ENCODE measurements around the gene CDH13.

Gene CDH13

DNA sequence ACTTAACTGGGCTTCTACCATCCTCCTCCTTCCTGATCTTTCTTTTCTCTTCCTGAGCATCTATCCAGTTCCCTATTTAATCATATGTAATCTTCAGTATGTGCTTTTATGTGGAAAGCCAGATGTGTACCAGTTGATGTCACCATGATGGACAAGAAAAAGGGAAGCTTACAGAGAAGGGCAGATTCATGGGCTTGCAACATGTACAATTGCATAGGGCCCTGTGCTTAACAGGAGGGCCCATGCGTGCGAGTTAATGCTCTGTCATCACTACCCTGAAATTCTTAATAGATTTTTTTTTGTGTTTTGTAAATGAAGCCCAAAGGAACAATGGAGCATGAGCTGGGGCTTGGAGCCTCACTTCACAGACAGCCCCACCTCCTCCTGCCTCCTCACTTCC is 124.3 kb downstream of the CDH13 start:
- DNase-seq: no peak

DNA sequence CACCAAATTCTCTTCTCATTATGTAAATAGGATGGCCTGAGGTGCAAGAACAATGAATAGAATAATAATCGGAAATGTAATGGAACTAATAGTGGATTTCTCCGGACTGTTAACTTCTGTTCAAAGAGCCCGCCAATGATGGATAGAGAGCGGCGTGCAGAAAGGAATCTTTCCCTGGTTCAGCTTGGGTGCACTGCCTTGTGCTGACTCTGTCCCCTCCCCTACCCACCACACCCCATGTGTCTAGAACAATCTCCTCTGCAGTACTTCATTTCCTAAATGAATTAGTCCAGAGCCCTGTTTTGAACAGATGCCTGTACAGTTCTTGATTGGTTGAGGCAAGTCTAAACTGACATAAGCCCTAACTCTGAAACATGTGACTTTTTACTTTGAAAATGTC is 125.4 kb downstream of the CDH13 start:
- no peak for DNase-seq

DNA sequence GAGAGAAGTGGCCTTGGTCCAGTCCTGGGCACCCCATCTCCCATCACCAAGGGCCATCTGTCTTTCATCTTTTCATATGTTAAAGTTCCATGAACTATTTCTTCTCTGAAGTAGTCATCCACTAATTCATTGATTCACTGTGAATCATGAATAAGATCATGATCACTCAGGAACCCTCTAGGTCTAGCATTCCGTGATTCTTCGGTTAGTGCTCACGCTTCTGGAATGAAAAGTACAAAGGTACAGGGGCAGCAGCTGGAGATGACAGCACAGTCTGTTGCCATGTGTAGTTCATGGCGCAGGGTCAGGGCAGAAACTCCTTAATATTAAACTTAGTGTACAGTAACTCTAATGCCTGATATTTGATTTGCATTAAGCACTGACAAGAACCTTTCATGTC is 127.1 kb downstream of the CDH13 start:
- DNase-seq: no peak

DNA sequence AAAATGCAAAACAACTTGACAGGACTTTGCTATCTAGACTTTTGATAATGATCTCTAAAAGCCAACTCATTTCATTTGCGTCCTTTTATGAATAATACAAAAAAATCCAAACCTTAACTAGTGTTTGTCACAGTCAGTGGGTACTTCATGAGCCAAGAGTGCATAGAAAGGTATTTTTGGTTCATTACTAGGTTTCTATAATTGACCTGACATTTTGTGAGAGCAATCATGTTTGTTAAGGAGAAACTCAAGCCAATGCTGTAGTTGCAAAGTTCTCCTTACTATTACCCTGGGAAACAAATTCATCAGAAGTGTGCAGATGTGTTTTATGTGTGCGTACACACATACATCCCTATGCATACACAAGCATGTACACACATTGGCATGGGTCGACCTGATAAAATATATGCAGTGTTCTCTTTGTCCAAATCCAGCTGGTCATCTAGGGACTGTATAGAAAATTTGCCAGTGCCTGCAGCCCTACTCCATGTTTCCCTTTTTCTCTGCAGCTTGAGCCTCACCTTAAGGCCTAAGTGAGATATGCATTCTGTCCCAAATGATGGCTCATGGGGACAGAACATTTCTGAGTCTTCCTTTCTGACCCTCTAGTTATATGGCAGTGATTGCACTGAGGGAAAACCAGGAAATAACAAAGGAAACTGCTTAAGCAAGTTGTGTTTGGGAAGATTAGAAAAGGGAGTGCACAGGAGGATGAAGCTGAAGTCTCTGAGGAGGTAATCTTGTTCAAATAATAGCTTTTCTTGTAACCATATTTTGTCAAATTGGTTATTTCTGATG is 128.1 kb downstream of the CDH13 start:
- no peak for DNase-seq

DNA sequence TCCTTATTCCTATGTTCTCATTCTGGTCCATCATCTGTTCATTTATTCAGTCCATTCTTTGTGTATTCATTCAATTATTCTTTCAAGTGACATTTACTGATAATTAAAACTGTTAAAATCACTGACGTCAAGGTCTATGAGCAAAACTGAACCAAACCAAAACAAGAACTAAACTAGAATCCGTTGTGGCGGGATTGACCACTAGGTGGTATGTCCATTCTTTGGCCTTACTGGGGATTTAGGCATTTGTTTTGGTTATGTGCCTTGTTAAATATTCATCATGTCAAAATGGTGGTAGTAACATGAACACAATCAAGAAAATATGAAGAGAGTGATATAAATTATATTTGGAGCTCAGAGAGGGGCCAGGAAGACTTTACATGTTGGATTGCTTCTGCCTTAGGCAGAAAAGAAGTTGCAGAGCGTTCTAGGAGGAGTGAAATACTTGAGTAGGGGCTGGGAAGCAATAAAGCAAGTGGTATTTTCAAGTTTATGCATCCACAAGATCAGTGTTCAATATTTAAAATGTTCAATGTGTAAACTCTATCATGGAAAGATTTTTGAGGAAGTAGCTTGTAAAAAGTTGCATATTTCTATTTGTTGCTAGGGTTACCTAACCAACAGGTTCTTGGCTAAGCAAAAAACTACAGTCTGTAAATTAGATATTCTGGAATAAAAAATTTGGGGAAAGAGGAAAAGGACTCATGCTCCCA is 129.0 kb downstream of the CDH13 start:
- DNase-seq: no peak

DNA sequence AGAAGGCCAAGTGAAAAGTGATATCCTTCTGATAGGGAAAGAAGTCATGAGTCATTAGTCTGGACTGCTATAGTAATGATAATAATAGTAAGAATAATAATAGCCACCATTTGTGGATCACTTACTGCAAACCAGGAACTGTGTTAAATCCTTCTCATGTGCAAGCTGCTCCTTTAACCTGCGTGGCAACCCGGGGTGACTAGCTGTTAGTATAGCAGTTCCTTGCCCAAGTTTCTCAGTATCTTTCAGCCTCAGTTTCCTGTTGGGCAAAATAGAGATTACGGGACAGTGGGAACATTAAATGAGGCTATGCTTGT is 129.5 kb downstream of the CDH13 start:
- no peak for DNase-seq

DNA sequence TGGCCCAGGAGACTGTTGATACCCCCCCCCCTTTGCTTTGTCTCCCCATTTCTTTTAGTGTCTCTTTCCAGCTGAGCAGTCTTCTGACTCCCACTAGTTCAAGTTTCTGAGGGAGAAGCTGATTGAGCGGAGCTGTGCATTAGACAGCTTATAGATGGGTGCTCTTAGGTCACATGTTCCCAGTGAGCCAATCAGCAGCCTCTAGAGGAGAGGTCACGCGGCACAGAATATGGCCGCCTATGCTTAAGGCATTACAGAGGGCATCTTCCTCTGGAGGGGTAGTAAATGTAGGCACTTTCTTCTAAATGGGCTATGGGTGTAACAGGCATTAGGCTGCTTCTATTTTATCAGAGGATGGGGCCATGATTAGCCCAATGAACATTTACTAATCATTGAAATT is 131.6 kb downstream of the CDH13 start:
- no peak for DNase-seq

DNA sequence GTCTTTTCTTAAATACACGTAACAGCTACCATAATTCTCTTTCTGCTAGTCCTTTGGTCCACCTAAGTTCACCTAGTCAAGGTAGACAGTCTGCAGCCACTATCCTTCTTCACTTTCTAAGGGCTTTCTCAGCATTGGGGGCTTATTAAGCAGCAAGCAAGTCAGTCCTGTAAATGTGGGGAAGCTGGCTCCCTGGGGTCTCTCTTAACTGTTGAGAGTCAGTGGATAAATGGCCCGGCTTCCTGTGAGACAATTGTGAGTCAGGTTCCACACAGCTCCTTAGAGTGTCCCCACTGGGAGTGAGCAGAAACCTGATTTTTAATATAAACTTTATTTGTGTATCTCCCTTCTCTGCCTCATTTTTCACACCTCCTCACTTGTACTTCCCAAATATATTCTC is 132.1 kb downstream of the CDH13 start:
- no peak for DNase-seq

DNA sequence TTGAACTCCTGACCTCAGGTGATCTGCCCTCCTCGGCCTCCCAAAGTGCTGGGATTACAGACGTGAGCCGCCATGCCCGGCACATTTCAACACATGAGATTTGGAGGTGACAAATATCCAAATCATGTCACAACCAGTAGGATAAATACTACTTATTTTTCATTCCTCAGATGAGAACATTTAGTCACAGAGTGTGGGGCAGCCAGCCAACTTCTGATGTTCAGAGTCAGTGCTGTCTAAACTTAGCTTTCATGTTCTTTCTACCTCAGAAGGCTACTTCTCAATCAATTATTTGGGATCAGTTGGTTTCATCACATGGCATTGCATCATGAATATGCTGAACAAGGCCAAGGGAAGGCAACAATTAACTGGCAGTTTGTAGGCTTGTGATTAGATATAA is 134.5 kb downstream of the CDH13 start:
- no peak for DNase-seq

DNA sequence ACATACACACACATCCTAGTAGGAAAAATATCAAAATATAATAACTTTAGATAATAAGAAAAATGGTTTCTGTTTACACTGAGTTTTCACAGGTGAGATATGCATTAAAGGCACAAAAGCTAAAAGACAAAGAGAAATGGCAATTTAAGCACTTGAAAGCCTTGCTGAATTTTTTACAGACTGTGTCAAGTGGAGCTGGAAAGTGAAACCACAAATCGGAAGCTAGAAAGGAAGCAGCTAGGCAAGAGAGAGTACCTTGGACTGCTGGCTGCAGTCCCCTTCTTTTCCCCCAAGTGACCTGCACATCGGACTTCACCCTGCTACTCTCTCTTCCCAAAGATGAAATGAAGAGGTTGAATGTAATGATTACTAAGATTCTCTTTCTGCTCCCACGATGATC is 135.1 kb downstream of the CDH13 start:
- no peak for DNase-seq

DNA sequence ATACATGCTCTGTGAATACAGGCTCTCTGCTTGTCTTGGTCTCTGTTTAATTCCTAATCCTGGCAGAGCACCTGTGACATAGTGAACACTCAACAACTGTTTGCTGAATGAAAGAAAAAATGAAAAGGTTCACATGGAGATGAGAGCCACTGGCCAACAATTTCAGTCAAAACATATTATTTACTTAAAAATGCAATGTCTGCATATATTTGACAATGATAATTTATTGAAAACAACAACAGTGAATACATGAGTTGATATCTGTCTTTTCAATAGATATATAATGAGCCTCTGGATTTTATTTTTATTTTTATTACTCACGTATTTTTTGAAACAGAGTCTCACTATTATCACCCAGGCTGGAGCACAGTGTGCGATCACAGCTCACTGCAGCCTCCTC is 136.6 kb downstream of the CDH13 start:
- no peak for DNase-seq

DNA sequence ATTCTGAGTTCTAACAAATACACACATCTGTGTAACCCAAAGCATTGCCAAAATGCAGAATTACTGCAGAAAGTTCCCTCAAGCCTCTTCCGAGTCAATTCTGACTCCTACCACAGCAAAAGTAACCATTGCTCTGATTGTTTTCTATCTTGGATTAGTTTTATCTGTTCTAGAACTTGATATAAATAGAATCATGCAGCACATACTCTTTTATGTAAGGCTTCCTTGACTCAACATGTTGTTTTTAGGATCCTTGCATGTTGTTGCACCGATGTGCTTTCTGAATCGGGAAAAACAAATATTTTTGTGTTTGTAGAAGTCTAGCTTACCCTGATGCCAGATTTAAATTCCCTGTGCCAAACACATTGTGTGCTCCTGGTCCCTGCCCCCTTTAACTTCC is 140.4 kb downstream of the CDH13 start:
- DNase-seq: no peak

DNA sequence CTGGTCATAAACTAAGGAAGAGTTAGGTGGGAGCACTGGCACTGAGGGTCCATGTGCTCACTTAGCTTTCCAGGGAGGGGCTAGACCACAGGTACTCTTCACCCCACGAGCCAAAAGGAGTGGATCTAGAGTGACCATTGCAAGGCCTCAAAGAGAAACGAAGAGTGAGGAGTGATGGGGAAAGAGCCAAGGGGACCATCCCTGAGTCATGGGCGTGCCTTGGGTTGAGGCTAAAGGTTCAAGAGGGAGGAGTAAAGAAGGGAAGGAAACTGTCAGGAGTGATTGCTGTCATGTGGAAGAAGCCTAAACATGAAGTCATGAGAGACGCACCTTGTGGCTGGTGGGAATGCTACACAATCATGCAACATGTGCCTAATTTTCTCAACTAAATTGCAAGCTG is 141.0 kb downstream of the CDH13 start:
- no peak for DNase-seq

DNA sequence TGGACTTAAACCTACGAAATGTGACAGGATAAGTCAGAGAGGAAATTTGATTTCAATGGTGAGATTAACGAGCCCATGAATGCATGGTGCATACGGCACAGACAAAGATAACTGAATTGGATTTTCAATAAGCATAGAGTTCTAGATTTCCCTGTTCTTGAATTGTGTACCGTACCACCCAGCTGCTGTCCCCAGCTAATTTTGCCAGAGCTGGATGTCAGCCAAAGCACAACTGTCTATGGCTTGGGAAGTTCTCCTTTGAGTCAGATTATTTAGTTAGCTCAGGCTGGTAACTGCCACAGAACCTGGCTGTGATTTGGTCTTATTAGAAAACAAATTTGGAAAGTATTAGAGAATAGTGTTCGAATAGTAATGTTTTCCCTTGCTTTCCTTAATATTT is 143.1 kb downstream of the CDH13 start:
- no peak for DNase-seq

DNA sequence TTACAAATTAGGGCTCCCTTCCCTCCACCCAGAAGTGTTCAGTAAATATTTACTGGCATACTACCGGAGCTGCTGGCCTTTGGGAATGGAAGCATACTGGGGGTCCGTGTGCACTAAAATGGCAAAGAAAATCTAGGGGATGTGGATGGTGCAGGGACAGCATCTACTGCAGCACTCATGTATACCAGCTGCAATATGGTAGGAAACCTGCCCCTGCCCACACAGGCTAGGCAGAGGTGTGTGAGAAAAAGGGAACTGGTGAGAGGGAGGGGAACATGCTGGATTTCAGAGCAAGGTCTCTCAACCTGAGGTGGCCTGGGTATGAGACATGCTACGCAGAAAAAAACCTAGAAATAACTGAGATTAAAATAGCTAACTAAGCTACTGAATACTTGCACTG is 145.4 kb downstream of the CDH13 start:
- no peak for DNase-seq

DNA sequence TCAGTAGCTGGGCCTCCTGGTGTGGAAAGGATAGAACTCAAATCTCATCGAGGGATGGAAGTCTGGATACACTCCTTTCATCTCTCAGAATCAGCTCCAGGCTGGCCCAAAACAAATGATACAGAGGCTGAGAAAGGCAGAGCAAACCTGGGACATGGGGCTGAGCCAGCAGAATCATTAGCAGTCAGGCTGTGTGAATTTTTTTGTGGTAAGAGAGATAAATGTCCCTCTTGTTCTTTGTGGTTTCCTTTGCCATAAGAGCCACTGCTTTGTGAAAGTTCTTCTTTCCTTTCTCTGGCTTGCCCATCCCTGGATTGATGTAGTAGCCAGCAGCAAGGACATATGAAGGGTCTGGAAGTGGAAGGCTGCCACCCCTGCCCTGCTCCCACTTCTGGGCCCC is 146.2 kb downstream of the CDH13 start:
- DNase-seq: no peak

DNA sequence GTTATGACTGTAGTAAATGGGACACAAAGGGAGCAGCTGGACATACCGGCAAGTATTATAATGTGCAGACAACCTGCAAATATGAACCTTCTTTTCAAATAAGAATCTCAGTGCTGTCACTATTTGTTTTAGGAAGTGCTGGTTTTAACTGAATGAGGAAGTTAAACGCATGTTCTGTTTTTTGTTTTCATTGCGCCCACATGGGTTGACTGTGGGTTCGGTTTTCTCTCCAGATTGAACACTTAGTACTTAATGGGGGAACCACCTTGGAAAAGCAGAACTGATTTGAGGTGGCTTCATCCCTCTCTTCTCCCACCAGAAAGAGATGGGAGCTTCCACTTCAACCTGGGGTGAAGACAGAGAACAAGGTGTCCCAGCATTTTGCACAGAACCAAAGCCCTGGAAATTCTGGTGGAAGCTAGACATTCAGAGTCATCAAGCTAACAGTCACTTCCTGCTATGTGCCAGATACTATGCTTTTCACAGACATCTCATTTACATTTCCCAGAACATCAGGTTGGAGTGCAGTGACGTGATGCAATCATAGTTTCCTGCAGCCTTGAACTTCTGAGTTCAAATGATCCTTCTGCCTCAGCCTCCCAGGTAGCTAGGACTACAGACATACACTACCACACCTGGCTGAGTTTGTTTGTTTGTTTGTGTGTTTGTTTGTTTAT is 149.8 kb downstream of the CDH13 start:
- DNase-seq: no peak

DNA sequence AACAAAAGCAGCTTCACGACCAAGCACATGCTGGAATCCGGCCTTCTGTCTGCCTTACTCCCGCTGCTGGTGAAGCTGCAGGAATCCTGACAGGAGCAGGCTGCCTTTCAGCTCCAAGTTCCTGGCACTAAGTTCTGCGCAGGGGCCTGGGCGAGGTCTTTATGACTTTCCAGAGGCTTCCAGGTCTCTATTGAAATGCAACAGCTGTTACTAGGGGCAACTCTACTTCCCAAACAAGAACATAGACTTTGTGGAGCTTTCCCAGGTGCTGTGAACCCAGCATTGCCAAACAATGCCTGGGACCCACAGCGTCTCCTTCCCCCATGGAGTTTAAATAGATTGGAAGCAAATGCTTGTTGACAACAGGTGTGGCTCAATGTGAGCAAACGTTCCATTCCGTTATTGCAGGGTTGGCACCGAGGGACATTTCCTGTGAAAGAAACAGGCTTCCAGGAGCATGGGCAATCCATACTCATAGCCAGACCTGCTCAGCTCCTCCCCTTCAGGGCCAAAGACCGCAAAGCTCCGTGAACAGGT is 156.0 kb downstream of the CDH13 start:
- DNase-seq: no peak

DNA sequence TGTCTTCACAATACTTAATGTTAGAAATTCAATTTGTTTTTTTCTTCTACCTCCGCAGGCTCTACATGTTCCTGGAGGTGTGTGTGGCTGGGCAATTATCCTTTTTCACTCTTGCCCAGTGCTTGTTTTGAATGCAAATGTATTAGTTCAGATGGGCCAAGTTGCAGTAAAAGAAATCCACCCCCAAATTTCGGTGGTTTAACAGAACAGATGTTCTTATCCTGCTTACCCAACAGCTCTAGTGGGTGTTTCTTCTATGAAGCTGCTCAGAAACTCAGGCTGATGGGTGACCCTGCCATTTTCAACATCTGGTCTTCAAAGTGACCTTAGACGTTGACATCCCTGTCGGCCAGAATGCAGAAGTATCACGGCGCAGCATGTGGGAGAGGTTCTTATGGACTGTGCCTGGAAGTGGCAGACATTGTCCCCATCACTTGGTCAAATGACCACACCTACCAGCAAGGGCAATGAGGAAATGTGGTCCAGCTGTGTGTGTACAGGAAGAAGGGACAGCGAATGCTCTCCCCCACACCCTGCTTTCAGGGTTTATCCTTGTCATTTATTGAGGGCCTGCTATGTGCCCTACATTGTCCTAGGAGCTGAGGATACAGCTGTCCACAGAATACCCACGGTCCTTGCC is 157.3 kb downstream of the CDH13 start:
- DNase-seq: no peak

DNA sequence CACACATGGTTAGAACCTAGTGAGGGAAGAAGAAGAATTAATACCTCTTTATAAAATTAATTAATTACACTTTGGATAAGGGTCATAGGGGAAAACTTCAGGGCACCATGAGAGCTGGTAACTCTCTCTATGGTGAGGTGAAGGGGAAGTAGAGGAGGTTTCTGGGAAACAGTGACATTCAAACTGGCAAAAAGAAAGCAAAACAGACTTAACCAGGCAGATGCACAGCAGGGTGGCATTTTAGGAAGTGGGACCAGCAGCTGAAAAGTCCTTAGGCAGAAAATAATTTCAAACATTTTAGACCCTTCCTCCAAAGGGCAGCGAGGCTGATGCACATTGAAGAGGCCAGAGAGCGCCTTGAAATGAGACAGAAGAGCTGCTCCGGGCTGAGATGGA is 157.8 kb downstream of the CDH13 start:
- DNase-seq: no peak

DNA sequence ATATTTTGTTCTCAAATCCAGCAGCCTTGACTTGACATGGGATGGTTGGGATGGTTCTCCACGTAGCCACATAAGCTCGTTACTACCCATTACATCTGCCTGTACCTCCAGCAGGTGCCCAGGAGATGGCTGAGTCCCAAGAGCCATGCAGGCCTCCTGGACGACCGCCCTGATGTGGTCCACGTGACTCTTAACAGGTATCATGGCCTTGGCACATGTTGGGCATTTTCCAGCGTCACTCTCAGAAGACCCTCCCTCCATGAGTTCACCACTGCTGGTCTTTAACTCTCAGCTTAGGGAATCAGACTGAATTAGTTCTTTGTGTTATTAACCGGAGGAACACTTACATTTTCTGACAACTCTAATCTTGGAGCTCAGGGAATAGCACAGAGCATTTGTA is 161.5 kb downstream of the CDH13 start:
- DNase-seq: no peak

DNA sequence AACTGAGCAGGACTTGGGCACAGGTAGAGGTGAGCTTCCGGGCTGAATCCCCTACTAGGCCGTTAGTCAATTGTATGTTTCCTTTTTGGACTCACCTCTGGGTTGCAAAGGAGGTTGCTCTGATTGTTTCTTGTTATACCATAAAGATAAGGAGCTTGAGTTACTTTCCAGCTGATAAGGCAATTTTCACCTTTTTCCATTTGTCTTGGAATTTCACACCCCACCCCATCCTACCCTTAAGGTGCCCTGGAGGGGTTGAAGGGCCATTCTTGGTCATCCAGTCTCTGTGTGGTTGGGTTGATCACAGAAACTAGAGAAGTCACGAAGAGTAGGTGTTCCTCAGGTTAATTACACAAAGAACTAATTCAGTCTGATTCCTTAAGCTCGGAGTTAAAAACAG is 162.2 kb downstream of the CDH13 start:
- DNase-seq: no peak

DNA sequence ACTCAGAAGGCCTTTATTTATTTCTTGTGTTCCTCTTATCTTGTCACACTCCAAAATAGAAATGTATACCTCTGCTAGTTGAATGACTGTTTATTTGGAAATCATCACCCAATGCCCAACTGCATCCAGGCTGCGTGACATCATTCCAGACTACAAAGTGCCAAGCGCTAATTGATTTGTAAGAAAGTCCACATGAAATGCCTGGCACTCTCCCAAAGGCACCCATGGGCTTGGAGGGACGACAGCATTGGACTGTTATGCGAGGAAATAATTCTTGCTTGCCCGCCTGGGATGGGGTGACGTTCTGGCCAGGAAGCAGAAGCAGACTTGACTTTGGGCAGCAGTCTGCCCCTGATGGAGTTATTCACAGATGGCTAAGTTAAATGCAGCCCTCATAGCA is 165.9 kb downstream of the CDH13 start:
- DNase-seq: no peak
